GM06990 (cell line): ENCODE results near the gene UPF1.
"Not testable (repeated sequence)": the region's sequence is repeated elsewhere in the genome, so short reads cannot be mapped to it uniquely, and the experiment has no call there.

Experiments used
- DNase-seq: peaks from one replicate; pipeline ENCODE4 v3.0.0-alpha.2; 2011; ENCODE audit not compliant: insufficient read length; ENCODE audit errors: extremely low read depth
- H3K27me3 ChIP-seq: replicated peaks from 2 replicates; pipeline ENCODE4 v1.6.0; 2011; ENCODE audit warnings: low read length; ENCODE audit not compliant: control insufficient read depth, insufficient read depth
- H3K36me3 ChIP-seq: 2 replicates; pipeline ENCODE4 v1.5.1; 2011; ENCODE audit warnings: low read length; ENCODE audit not compliant: control insufficient read depth, insufficient read depth
- H3K4me3 ChIP-seq: replicated peaks from 2 replicates; pipeline ENCODE4 v1.5.1; 2011; ENCODE audit warnings: low read depth, mild to moderate bottlenecking, control low read depth, low read length
- TF ChIP-seq, protein P1 (sequence below): IDR thresholded peaks from 2 replicates; pipeline ENCODE4 v1.5.1; 2011; ENCODE audit warnings: low read length, control low read depth, mild to moderate bottlenecking, inconsistent platforms; ENCODE audit not compliant: insufficient read depth, poor library complexity, severe bottlenecking

Gene UPF1

DNA sequence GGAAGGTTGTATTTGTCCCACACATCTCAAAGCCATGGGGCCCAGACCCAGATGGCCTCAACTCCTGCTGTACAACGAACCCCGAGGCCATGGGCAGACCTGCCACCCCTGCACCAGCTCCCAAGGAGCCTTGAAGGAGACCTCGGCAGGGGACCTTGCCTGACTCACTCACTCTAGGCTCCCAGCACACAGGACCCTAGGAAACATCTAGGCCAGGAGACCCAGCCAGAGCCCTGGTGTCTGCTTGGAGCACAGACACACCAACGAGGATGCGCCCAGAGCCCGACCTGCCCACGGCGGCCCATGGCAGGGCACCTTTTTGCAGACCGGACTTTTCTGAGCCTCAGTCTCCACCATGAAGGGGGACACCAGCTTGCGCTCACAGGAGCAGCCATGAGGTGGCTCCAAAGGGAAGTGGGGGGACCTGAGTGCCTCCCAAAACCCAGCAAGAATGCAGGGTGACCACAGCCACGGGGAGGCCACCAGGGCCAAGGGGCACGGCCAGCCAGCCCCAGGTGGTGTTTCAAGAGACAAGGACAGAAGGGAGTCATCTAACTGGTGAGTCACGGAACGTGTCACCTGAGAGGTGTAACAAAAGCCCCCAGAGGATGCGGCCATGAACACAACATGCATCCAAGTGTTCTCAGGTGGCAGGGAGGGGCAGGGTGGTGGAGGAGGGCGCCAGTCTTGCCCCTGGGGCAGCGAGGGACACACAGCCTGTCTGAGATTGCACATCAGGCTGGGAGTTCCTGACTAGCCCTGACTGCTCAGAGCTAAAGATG lies 69.1 kb downstream of the UPF1 start:
- no peak for DNase-seq
- Histone ChIP-seq H3K36me3 (peaks cover 47% of the 10 kb centered on the region), H3K4me3 (no peak overlapping the region), H3K27me3 (no peaks in the 10 kb centered on the region)
- TF ChIP-seq, protein P1, sequence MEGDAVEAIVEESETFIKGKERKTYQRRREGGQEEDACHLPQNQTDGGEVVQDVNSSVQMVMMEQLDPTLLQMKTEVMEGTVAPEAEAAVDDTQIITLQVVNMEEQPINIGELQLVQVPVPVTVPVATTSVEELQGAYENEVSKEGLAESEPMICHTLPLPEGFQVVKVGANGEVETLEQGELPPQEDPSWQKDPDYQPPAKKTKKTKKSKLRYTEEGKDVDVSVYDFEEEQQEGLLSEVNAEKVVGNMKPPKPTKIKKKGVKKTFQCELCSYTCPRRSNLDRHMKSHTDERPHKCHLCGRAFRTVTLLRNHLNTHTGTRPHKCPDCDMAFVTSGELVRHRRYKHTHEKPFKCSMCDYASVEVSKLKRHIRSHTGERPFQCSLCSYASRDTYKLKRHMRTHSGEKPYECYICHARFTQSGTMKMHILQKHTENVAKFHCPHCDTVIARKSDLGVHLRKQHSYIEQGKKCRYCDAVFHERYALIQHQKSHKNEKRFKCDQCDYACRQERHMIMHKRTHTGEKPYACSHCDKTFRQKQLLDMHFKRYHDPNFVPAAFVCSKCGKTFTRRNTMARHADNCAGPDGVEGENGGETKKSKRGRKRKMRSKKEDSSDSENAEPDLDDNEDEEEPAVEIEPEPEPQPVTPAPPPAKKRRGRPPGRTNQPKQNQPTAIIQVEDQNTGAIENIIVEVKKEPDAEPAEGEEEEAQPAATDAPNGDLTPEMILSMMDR, result no peak

DNA sequence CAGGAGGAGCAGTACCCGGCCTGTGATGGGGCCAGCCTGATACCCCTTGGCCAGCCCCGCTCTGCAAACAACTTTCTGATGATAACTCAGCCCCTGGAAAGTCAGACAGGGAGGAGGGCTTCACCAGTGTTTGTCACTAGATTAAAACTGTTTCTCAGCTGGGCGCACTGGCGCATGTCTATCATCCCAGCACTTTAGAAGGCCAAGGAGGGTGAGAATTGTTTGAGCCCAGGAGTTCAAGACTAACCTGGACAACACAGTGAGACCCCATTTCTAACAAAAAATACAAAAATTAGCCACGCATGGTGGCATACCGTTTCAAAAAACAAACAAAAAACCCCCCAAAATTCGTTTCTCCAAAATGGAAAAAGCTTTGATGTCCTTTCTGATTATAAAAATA lies 69.7 kb downstream of the UPF1 start:
- peaks cover 53% of the 10 kb centered on the region for H3K36me3 ChIP-seq
- DNase-seq, result no peak
- TF ChIP-seq, protein P1, result no peak

DNA sequence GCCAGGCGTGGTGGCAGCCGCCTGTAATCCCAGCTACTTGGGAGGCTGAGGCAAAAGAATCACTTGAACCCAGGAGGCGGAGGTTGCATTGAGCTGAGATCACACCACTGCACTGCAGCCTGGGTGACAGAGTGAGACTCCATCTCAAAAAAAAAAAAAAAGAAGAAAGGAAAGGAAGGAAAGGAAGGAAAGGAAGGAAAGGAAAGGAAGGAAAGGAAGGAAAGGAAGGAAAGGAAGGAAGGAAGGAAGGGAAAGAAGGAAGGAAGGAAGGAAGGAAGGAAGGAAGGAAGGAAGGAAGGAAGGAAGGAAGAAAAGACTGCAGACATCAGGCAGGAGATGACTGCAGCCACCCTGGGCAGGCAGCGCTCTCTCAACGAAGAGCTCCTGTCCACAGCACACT lies 70.8 kb downstream of the UPF1 start:
- not testable (repeated sequence) for H3K27me3 ChIP-seq, H3K4me3 ChIP-seq, DNase-seq
- peaks cover 58% of the 10 kb centered on the region for H3K36me3 ChIP-seq

More for the DNA sequence above, 69.7 kb downstream of the UPF1 start:
- Histone ChIP-seq H3K4me3 (no peak overlapping the region), H3K27me3 (no peaks in the 10 kb centered on the region)

DNA sequence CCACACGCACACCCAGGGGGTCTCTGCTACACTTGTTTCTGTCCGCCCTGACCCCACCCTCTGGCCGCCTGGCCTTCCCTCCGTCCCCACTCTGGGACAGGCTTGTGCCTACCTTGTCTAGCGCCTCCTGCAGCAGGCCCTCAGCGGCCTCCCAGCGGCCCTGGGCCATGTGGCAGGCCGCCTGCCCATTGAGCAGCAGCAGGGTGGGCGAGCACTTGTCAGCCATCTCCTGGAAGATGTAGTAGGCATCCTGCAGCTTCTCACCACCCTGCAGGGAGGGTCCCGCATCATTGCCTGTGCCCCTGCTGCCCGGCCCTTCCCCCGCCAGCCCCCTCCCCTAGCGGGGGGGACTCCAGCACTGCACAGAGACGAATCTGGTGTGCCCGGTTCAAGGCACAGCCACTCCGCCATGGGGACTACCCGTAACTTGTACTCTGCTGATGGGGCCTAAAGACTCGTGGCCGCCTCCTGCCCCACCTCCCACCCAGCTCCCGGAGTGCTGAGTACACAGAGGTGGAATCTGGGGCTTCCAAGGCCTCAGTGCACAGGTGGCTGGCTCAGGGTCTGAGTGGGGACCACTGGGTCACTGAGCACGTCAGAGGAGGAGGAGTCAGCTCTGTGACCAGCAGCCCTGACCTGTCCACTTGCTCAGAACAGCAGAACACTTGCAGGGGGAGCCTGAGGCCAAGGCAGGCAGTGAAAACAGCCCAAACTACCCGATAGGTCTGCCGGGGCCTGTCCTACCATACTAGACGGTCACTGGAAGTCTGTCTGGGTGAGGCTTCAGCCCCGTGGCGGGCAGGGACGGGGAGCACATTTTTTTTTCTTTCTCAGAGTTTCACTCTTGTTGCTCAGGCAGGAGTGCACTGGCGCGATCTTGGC lies 71.6 kb downstream of the UPF1 start:
- Histone ChIP-seq H3K27me3 (no peaks in the 10 kb centered on the region), H3K36me3 (peaks cover 62% of the 10 kb centered on the region), H3K4me3 (no peak overlapping the region)
- TF ChIP-seq, protein P1, result no peak
- no peak for DNase-seq

DNA sequence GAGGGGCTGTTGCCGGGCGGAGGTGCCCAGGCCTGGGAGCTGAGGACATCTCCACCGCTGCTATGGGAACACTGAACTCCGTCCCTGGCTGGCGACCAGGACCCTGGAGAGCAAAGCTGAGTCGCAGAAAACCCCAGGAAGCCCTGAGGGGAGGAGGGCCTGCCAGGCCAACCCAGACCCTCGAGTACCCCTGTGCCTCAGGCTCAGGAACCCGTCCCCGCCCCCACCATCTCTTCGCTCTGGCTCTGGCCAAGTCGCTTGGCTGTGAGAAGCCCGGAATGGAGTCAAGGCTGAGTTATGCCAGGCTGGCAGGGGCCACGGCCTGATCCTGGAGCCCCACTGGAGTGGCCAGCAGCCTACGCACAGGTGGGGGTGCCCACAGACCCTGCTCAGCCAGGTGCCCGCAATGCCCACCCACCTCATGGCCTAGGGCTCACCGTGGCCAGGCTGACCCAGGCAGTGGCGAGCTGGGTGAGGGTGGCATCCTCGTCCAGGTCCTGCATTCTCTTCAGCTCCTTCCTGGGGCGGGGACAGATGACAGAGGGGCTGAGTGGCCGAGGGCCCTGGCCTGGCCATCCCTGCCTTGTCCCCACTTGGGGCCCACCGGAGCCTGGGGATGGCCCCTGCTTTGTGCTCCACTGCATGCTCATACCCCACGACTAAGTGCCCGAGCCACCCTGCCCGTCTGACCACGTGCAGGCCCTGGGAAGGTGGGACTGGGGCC lies 72.7 kb downstream of the UPF1 start:
- H3K4me3 ChIP-seq, result no peak overlapping the region
- no peaks in the 10 kb centered on the region for H3K27me3 ChIP-seq
- TF ChIP-seq, protein P1, result no peak
- DNase-seq, result no peak
- peaks cover 64% of the 10 kb centered on the region for H3K36me3 ChIP-seq
